AG04449 (cell line): ENCODE measurements around the gene STAMBPL1.

Experiments
- CTCF ChIA-PET: fragments of 350-600 bp; formaldehyde crosslinking; extraction: SDS; loops from one replicate; lab custom pipeline; 2021; ENCODE audit warnings: antibody characterized with exemption; lab: Yijun Ruan, JAX
- POLR2A ChIA-PET: fragments of 400-600, 350-600 bp; formaldehyde crosslinking; extraction: SDS; loops from one replicate; lab custom pipeline; 2020; ENCODE audit warnings: antibody characterized with exemption, inconsistent platforms; lab: Yijun Ruan, JAX
- DNase-seq: peaks from one replicate; pipeline ENCODE4 v3.0.0-alpha.2; 2010; ENCODE audit warnings: low read depth, low spot score
- H3K4me3 ChIP-seq: 2 replicates; pipeline ENCODE4 v1.5.1; 2011; ENCODE audit warnings: low read depth, mild to moderate bottlenecking, control low read depth, low read length
- TF ChIP-seq, protein P1 (sequence below): IDR thresholded peaks from one replicate; pipeline ENCODE4 v1.5.1; 2011; ENCODE audit warnings: mild to moderate bottlenecking, moderate library complexity, low read length, control low read depth, inconsistent platforms; ENCODE audit not compliant: insufficient read depth; ENCODE audit errors: missing control alignments

STAMBPL1 gene

DNA sequence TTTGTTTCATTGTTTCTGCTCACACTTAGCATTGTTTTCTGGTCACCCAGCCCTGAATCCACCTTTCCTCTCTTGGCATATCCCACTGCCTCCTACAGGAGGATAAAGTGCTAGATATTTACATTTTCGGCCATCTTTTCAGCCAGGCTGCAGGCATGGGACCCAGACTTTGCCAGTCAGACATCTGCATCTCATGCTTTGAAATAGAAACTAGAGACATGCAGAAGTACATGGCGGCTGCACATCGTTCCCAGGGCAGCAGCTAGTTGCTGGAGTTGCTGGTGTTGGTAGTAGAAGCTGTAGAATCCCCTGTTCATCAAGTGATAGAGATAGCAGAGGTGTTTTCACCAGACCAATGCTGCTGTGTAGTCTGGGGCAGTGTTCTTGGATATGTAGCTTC, 18.7 kb downstream of the STAMBPL1 start:
- CTCF ChIA-PET, result interaction anchor here (1.5 to 7.1 kb wide), 3 partner anchors 35 to 64 kb away, joined by 3 to 41 read pairs (median 25); no protein-coding TSS in a partner anchor
- DNase-seq, result no peak
- TF ChIP-seq, protein P1, sequence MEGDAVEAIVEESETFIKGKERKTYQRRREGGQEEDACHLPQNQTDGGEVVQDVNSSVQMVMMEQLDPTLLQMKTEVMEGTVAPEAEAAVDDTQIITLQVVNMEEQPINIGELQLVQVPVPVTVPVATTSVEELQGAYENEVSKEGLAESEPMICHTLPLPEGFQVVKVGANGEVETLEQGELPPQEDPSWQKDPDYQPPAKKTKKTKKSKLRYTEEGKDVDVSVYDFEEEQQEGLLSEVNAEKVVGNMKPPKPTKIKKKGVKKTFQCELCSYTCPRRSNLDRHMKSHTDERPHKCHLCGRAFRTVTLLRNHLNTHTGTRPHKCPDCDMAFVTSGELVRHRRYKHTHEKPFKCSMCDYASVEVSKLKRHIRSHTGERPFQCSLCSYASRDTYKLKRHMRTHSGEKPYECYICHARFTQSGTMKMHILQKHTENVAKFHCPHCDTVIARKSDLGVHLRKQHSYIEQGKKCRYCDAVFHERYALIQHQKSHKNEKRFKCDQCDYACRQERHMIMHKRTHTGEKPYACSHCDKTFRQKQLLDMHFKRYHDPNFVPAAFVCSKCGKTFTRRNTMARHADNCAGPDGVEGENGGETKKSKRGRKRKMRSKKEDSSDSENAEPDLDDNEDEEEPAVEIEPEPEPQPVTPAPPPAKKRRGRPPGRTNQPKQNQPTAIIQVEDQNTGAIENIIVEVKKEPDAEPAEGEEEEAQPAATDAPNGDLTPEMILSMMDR, result no peak
- H3K4me3 ChIP-seq, result no peak overlapping the region
- POLR2A ChIA-PET, result no interaction called here

DNA sequence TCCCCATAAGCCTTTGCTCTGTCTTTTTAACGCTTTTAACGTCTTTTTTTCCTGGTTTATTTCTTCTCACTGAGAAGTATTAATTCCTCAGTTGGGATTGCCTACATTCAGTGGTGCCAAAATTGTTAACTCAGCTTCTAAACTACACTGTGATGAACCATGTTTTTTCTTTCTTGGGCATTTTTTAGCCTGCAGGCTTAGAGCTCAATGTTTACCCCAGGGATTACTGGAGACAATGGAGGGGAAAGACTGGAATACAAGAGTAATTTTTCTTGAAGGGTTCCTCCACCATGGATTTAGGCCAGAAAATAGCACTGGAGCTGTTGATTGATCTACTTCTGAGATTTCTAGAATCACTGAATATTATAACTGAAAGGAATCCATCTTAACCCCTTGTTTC, 19.8 kb downstream of the STAMBPL1 start:
- TF ChIP-seq, protein P1, result no peak
- DNase-seq, result no peak
- ChIA-PET POLR2A (no interaction called here), CTCF (interaction anchor here (1.5 to 7.1 kb wide), 4 partner anchors 8 to 317 kb away, joined by 4 to 41 read pairs (median 15); partner anchors contain the start of gene RNLS)
- no peak overlapping the region for H3K4me3 ChIP-seq

DNA sequence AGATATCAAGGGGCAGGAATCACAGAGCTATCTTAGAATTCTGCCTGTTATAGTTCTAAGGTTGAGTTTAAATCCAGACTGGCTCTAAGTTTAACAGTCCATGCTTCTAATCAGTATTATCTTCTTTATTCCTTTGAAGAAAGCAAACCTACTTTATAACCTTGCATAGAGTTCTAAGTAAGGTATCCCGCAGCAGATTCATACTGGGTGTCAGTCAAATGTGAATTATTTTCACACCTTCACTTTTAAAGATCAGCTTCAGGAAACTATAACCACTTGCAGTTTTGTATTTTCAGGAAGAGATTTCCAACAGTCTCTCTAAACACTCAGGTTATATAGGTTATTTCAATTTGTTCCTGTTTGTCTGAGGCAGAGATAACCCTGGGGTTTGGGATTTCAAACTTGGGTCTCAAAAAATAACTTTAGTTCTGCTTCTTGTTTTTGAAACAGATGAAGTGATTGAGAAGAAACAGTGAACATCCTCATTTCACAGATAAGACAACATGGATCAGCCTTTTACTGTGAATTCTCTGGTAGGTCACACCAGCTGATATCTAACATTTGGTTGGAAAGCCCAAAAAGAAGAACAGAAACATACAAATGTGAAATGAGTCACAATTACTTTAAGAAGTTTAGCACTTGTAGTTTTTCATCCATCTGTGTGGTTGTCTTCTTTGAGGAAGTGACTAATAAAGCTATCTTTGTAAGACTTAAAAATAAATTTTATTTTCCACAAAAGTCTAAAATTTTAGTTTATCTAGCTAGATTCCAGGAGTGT, 21.4 kb downstream of the STAMBPL1 start:
- no peak for DNase-seq
- CTCF ChIA-PET, result interaction anchor here (1.7 to 7.1 kb wide), 4 partner anchors 10 to 128 kb away, joined by 5 to 41 read pairs (median 16); no protein-coding TSS in a partner anchor
- TF ChIP-seq, protein P1, result no peak
- POLR2A ChIA-PET, result interaction anchor here (0.6 to 1.3 kb wide), 3 partner anchors 13 to 19 kb away, joined by 3 to 5 read pairs (median 3); no protein-coding TSS in a partner anchor
- no peak overlapping the region for H3K4me3 ChIP-seq

DNA sequence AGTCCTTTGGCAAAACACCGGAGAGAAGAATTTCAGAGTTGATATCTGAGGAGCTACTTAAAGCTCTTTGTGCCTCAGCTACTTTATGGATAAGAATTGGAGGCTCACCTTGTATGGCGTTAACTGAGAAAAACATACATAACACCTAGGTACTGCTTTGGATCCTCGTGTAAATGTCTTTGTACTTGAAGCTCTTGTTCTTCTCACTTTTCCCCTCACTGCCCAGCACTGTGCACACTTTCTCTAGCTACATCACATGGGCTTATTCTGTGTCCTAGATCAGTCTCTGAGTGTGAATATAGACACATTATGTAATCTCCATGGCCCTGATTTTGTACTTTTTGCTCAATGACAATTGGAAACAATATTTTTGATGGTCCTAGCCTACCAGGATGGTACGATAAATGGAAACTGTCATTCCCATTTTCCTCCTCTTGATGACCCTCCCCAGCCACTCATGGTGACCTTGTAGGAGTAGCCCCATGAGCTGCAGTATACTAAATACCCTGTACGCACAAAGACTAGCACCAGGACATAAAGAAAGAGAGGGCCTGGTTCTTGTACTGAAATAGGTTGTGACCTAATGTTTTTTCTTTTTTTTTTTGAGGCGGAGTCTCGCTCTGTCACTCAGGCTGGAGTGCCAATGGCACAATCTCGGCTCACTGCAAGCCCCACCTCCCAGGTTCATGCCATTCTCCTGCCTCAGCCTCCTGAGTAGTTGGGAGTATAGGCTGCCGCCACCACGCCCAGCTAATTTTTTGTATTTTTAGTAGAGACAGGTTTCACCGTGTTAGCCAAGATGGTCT, 22.1 kb downstream of the STAMBPL1 start:
- DNase-seq, result no peak
- ChIA-PET POLR2A (interaction anchor here (0.6 to 1.3 kb wide), 3 partner anchors 14 to 20 kb away, joined by 3 to 5 read pairs (median 3); no protein-coding TSS in a partner anchor), CTCF (interaction anchor here (1.7 to 7.1 kb wide), 4 partner anchors 11 to 127 kb away, joined by 5 to 41 read pairs (median 16); no protein-coding TSS in a partner anchor)

DNA sequence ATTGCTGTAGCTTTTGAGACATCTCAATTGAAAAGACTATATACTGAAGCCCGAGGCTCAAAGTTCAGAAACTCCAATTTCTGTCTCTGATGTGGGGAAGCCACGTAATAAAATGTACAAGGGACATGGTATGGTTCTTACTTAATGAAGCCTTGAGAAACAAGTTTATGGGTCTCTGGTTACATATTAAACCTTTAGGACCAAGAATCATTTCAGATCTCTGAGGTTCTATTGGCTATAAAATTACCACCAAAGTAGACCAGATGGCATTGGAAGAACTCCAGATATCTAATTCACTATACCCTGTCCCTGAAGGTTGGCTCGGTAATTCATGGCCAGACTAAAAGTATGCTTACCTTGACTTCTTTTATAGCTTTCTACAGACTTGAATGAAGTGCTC, 23.7 kb downstream of the STAMBPL1 start:
- CTCF ChIA-PET, result no interaction called here
- no peak for DNase-seq
- TF ChIP-seq, protein P1, result no peak
- POLR2A ChIA-PET, result no interaction called here
- H3K4me3 ChIP-seq, result no peak overlapping the region

More for the DNA sequence above, 22.1 kb downstream of the STAMBPL1 start:
- TF ChIP-seq, protein P1, result no peak
- no peak overlapping the region for H3K4me3 ChIP-seq
